ENCODE measurements around the gene DENND1A.

GRCh38 chr9:123887837-123888236 is 42.1 kb downstream of the DENND1A start:
- no peak for TF ChIP-seq CHD2 (IDR thresholded peaks at IDR 0.05; ENCODE audit: low read length, partially characterized antibody)
- TF ChIP-seq, protein P1, sequence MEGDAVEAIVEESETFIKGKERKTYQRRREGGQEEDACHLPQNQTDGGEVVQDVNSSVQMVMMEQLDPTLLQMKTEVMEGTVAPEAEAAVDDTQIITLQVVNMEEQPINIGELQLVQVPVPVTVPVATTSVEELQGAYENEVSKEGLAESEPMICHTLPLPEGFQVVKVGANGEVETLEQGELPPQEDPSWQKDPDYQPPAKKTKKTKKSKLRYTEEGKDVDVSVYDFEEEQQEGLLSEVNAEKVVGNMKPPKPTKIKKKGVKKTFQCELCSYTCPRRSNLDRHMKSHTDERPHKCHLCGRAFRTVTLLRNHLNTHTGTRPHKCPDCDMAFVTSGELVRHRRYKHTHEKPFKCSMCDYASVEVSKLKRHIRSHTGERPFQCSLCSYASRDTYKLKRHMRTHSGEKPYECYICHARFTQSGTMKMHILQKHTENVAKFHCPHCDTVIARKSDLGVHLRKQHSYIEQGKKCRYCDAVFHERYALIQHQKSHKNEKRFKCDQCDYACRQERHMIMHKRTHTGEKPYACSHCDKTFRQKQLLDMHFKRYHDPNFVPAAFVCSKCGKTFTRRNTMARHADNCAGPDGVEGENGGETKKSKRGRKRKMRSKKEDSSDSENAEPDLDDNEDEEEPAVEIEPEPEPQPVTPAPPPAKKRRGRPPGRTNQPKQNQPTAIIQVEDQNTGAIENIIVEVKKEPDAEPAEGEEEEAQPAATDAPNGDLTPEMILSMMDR (IDR thresholded peaks at IDR 0.05), result no peak
- TF ChIP-seq CEBPB (IDR thresholded peaks at IDR 0.05), result no peak
- no peak for TF ChIP-seq HDAC2 (IDR thresholded peaks at IDR 0.05)
- no peak for TF ChIP-seq FOSL2 (IDR thresholded peaks at IDR 0.05)
- TF ChIP-seq FOSL2 (CRISPR knock-in tag; IDR thresholded peaks at IDR 0.05), result no peak
- TF ChIP-seq, protein P2, sequence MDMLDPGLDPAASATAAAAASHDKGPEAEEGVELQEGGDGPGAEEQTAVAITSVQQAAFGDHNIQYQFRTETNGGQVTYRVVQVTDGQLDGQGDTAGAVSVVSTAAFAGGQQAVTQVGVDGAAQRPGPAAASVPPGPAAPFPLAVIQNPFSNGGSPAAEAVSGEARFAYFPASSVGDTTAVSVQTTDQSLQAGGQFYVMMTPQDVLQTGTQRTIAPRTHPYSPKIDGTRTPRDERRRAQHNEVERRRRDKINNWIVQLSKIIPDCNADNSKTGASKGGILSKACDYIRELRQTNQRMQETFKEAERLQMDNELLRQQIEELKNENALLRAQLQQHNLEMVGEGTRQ (IDR thresholded peaks at IDR 0.05), result no peak
- TF ChIP-seq RAD21 (conservative IDR thresholded peaks at IDR 0.05 in 1 of 2, IDR thresholded peaks at IDR 0.05 in 1 of 2), result no peak
- no peak for TF ChIP-seq CBX8 (IDR thresholded peaks at IDR 0.05)
- TF ChIP-seq RFX5 (IDR thresholded peaks at IDR 0.05), result no peak
- TF ChIP-seq, protein P3, sequence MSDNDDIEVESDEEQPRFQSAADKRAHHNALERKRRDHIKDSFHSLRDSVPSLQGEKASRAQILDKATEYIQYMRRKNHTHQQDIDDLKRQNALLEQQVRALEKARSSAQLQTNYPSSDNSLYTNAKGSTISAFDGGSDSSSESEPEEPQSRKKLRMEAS (IDR thresholded peaks at IDR 0.05), result no peak
- TF ChIP-seq ZFP36 (IDR thresholded peaks at IDR 0.05; ENCODE audit: borderline replicate concordance, partially characterized antibody), result no peak
